Neuronal stem cell (in vitro differentiated cells): ENCODE measurements around the gene DMAP1.
"Not testable (repeated sequence)": the region's sequence is repeated elsewhere in the genome, so short reads cannot be mapped to it uniquely, and the experiment has no call there.

Source experiments
- DNase-seq: peaks from one replicate; pipeline ENCODE4 v3.0.0-alpha.2; 2013; ENCODE audit warnings: low spot score
- H2AFZ ChIP-seq: one replicate; pipeline ENCODE4 v1.6.1; 2013; ENCODE audit warnings: mild to moderate bottlenecking, low read length, inconsistent platforms
- H2AK5ac ChIP-seq: 2 replicates; pipeline ENCODE4 v1.6.1; 2013; ENCODE audit warnings: low read depth, mild to moderate bottlenecking, inconsistent platforms, low read length, moderate library complexity, mixed read lengths
- H2BK120ac ChIP-seq: 2 replicates; pipeline ENCODE4 v1.6.1; 2013; ENCODE audit warnings: low read depth, mild to moderate bottlenecking, inconsistent platforms, low read length, moderate library complexity, mixed read lengths
- H2BK12ac ChIP-seq: one replicate; pipeline ENCODE4 v1.6.1; 2013; ENCODE audit warnings: low read length, inconsistent platforms
- H2BK15ac ChIP-seq: 2 replicates; pipeline ENCODE4 v1.6.1; 2013; ENCODE audit warnings: mild to moderate bottlenecking, low read length, inconsistent platforms, mixed read lengths
- H2BK5ac ChIP-seq: one replicate; pipeline ENCODE4 v1.6.1; 2013; ENCODE audit warnings: inconsistent platforms, mild to moderate bottlenecking, low read length, moderate library complexity
- H3K14ac ChIP-seq: one replicate; pipeline ENCODE4 v1.6.1; 2013; ENCODE audit warnings: low read length, inconsistent platforms
- H3K18ac ChIP-seq: 2 replicates; pipeline ENCODE4 v1.6.1; 2013; ENCODE audit warnings: low read length, inconsistent platforms
- H3K23ac ChIP-seq: 2 replicates; pipeline ENCODE4 v1.6.1; 2013; ENCODE audit warnings: low read depth, mild to moderate bottlenecking, mixed read lengths, low read length, inconsistent platforms; ENCODE audit not compliant: poor library complexity
- H3K27ac ChIP-seq: replicated peaks from 3 replicates; pipeline ENCODE4 v1.5.1; 2013; ENCODE audit warnings: low read length, inconsistent platforms
- H3K27me3 ChIP-seq, 3 experiments: 2 replicates each; pipeline ENCODE4 v1.6.1; 2013; ENCODE audit warnings: low read length in 3 of 3, mild to moderate bottlenecking in 2 of 3, inconsistent platforms in 1 of 3, low read depth in 1 of 3, mixed read lengths in 1 of 3, moderate library complexity in 1 of 3; ENCODE audit not compliant: control insufficient read depth in 3 of 3, insufficient read depth in 3 of 3
- H3K36me3 ChIP-seq, 2 donors: replicated peaks in 1 of 2; 2 replicates each; pipeline ENCODE4 v1.6.1; 2013; ENCODE audit warnings: low read length in 2 of 2; ENCODE audit not compliant: control insufficient read depth in 2 of 2, insufficient read depth in 2 of 2
- H3K4ac ChIP-seq: 2 replicates; pipeline ENCODE4 v1.6.1; 2013; ENCODE audit warnings: inconsistent platforms, mild to moderate bottlenecking, low read length, moderate library complexity
- H3K4me1 ChIP-seq, 2 donors: 1 replicate in 1 of 2; 2 replicates in 1 of 2; pipeline ENCODE4 v1.6.1; 2013; ENCODE audit warnings: low read length in 2 of 2, low read depth in 1 of 2; ENCODE audit not compliant: control insufficient read depth in 2 of 2, insufficient read depth in 1 of 2
- H3K4me2 ChIP-seq: one replicate; pipeline ENCODE4 v1.6.1; 2013; ENCODE audit warnings: mild to moderate bottlenecking, low read length, inconsistent platforms; ENCODE audit not compliant: insufficient read depth, poor library complexity, severe bottlenecking
- H3K4me3 ChIP-seq, 2 donors: 2 replicates each; pipeline ENCODE4 v1.5.1; 2013; ENCODE audit warnings: low read length in 2 of 2, mild to moderate bottlenecking in 2 of 2, inconsistent platforms in 1 of 2, moderate library complexity in 1 of 2
- H3K79me1 ChIP-seq: one replicate; pipeline ENCODE4 v1.6.1; 2013; ENCODE audit warnings: low read depth, mild to moderate bottlenecking, inconsistent platforms, low read length, moderate library complexity
- H3K9ac ChIP-seq: one replicate; pipeline ENCODE4 v1.6.1; 2013; ENCODE audit warnings: mild to moderate bottlenecking, low read depth, low read length, inconsistent platforms; ENCODE audit not compliant: poor library complexity
- H3K9me3 ChIP-seq, 2 donors: replicated peaks in 1 of 2; 2 replicates each; pipeline versions ENCODE3 to v1.6.1; 2013; ENCODE audit warnings: low read length in 2 of 2, mild to moderate bottlenecking in 2 of 2, inconsistent platforms in 1 of 2, low read depth in 1 of 2, mixed read lengths in 1 of 2, moderate library complexity in 1 of 2; ENCODE audit not compliant: control insufficient read depth in 2 of 2, insufficient read depth in 1 of 2
- H4K8ac ChIP-seq: one replicate; pipeline ENCODE4 v1.6.1; 2013; ENCODE audit warnings: low read depth, mild to moderate bottlenecking, inconsistent platforms, low read length, moderate library complexity
- H4K91ac ChIP-seq: one replicate; pipeline ENCODE4 v1.6.1; 2013; ENCODE audit warnings: low read length, low read depth, mild to moderate bottlenecking, inconsistent platforms; ENCODE audit not compliant: poor library complexity
- WGBS, 2 donors: extraction: QIAGEN DNeasy Blood & Tissue Kit; methylation state at CpG; one replicate each; pipeline ENCODE4 v1.1.7; 2013; ENCODE audit warnings: missing lambda C conversion rate in 2 of 2, mixed read lengths in 1 of 2; ENCODE audit not compliant: insufficient read length in 2 of 2, insufficient replicate concordance in 1 of 2; ENCODE audit errors: extremely low coverage in 2 of 2; 5-methylcytosine and 5-hydroxymethylcytosine counted together

Gene DMAP1

GRCh38 chr1:44200336-44200735 is 12.9 kb upstream of the DMAP1 start:
- no peak overlapping the region for H3K9ac ChIP-seq
- no peak overlapping the region for H3K4ac ChIP-seq
- H3K18ac ChIP-seq: no peak overlapping the region
- H3K79me1 ChIP-seq: no peaks in the 10 kb centered on the region
- H2BK5ac ChIP-seq: no peak overlapping the region
- H2BK120ac ChIP-seq: no peak overlapping the region
- no peaks in the 10 kb centered on the region for H3K9me3 ChIP-seq
- H3K4me2 ChIP-seq: no peak overlapping the region
- no peaks in the 10 kb centered on the region for H3K27me3 ChIP-seq
- H3K36me3 ChIP-seq: no peaks in the 10 kb centered on the region
- H3K23ac ChIP-seq: no peak overlapping the region
- no peak overlapping the region for H4K8ac ChIP-seq
- H3K4me3 ChIP-seq: no peak overlapping the region
- no peak overlapping the region for H4K91ac ChIP-seq
- no peaks in the 10 kb centered on the region for H3K4me1 ChIP-seq
- no peak overlapping the region for H2BK12ac ChIP-seq
- H2AFZ ChIP-seq: no peak overlapping the region
- no peak overlapping the region for H2AK5ac ChIP-seq
- H3K27ac ChIP-seq: no peak overlapping the region
- H2BK15ac ChIP-seq: no peak overlapping the region
- no CpG with 5 or more reads among the region's 8 CpGs for WGBS, 2 donors
- H3K14ac ChIP-seq: no peak overlapping the region
- DNase-seq: no peak

- no CpG with 5 or more reads among the region's 5 CpGs for WGBS, 2 donors
- not testable (repeated sequence) for H3K18ac ChIP-seq, H3K36me3 ChIP-seq, H3K79me1 ChIP-seq, H2BK120ac ChIP-seq, H3K4me2 ChIP-seq, H4K91ac ChIP-seq, H3K4ac ChIP-seq, H3K14ac ChIP-seq, H3K23ac ChIP-seq, H4K8ac ChIP-seq, H3K27me3 ChIP-seq, H2BK5ac ChIP-seq, H2BK15ac ChIP-seq, H3K4me3 ChIP-seq, H2AK5ac ChIP-seq, H3K4me1 ChIP-seq, H3K27ac ChIP-seq, H3K9ac ChIP-seq, H3K9me3 ChIP-seq, H2BK12ac ChIP-seq, H2AFZ ChIP-seq, DNase-seq
Measured at GRCh38 chr1:44206545-44206944, 6.7 kb upstream of the DMAP1 start.

GRCh38 chr1:44208226-44208625 is 5.0 kb upstream of the DMAP1 start:
- Histone ChIP-seq H3K4me1 (peaks cover 4% of the 10 kb centered on the region in 2 donors), H3K9me3 (no peaks in the 10 kb centered on the region), H3K14ac (no peak overlapping the region), H3K9ac (no peak overlapping the region), H2BK12ac (no peak overlapping the region), H3K4ac (no peak overlapping the region), H2BK5ac (no peak overlapping the region), H2AFZ (no peak overlapping the region), H3K79me1 (no peaks in the 10 kb centered on the region), H3K23ac (no peak overlapping the region), H2BK15ac (no peak overlapping the region), H4K91ac (no peak overlapping the region), H3K36me3 (no peaks in the 10 kb centered on the region), H3K4me3 (no peak overlapping the region), H3K27ac (no peak overlapping the region), H3K27me3 (peaks cover 0 to 2% (median 0%) of the 10 kb centered on the region in 3 experiments), H4K8ac (no peak overlapping the region), H3K18ac (no peak overlapping the region), H2BK120ac (no peak overlapping the region), H2AK5ac (no peak overlapping the region), H3K4me2 (no peak overlapping the region)
- no peak for DNase-seq

- DNase-seq: no peak
- H4K91ac ChIP-seq: no peak overlapping the region
- no peak overlapping the region for H3K14ac ChIP-seq
- H2BK5ac ChIP-seq: no peak overlapping the region
- H3K4ac ChIP-seq: no peak overlapping the region
- H3K9me3 ChIP-seq: no peaks in the 10 kb centered on the region
- no peak overlapping the region for H3K4me3 ChIP-seq
- peaks cover 4 to 11% of the 10 kb centered on the region in 2 donors for H3K36me3 ChIP-seq
- H2BK15ac ChIP-seq: no peak overlapping the region
- H3K23ac ChIP-seq: no peak overlapping the region
- H3K18ac ChIP-seq: no peak overlapping the region
- no peak overlapping the region for H3K4me2 ChIP-seq
- H3K27ac ChIP-seq: no peak overlapping the region
- no peak overlapping the region for H3K9ac ChIP-seq
- H3K27me3 ChIP-seq: peaks cover 0 to 2% (median 0%) of the 10 kb centered on the region in 3 experiments
- H2BK120ac ChIP-seq: no peak overlapping the region
- H2AFZ ChIP-seq: no peak overlapping the region
- H4K8ac ChIP-seq: no peak overlapping the region
- H3K4me1 ChIP-seq: peaks cover 4 to 8% of the 10 kb centered on the region in 2 donors
- no CpG with 5 or more reads among the region's 1 CpG for WGBS, 2 donors
- no peak overlapping the region for H2AK5ac ChIP-seq
- H3K79me1 ChIP-seq: no peaks in the 10 kb centered on the region
- H2BK12ac ChIP-seq: no peak overlapping the region
Measured at GRCh38 chr1:44210595-44210994, 2.7 kb upstream of the DMAP1 start.
